Right lobe of liver (tissue), 6 donors: ENCODE measurements around the gene ADAM10. TPM values are rescaled to one million over a fixed set of nuclear protein-coding genes. Genes with fewer than 3 reads are reported as not detected.

Experiments
- ATAC-seq, 4 donors: fragments of 200-7000 bp; cut with Tn5 transposase; one replicate each; pipeline ENCODE4 v1.9.1; 2020; ENCODE audit warnings: mild to moderate bottlenecking in 4 of 4, moderate library complexity in 4 of 4
- DNase-seq, 3 donors: peaks; one replicate each; pipeline ENCODE4 v3.0.0-alpha.2; 2020
- H3K27ac ChIP-seq, 3 donors: fragments of 200-600 bp; one replicate each; pipeline ENCODE4 v1.8.0; 2022
- H3K27me3 ChIP-seq, 2 donors: fragments of 200-600 bp; one replicate each; pipeline ENCODE4 v1.8.0; 2022
- H3K36me3 ChIP-seq, 4 donors: fragments of 200-600 bp; sonication (generic) in 1 of 4; one replicate each; pipeline versions ENCODE4 v1.5.1 to v1.8.0; 2017 to 2022; ENCODE audit warnings: control low read depth in 1 of 4
- H3K4me1 ChIP-seq, 4 donors: fragments of 200-600 bp; sonication (generic) in 1 of 4; one replicate each; pipeline versions ENCODE4 v1.5.1 to v1.8.0; 2017 to 2022; ENCODE audit warnings: control low read depth in 1 of 4
- H3K4me3 ChIP-seq, 3 donors: fragments of 200-600 bp; one replicate each; pipeline ENCODE4 v1.8.0; 2022
- H3K9me3 ChIP-seq, 4 donors: fragments of 200-600 bp; sonication (generic) in 1 of 4; one replicate each; pipeline versions ENCODE4 v1.5.1 to v1.8.0; 2017 to 2022; ENCODE audit warnings: control low read depth in 1 of 4
- POLR2A ChIP-seq: fragments of 450-650 bp; IDR thresholded peaks from one replicate; pipeline ENCODE4 v1.6.1; 2017; ENCODE audit warnings: antibody characterized with exemption, mild to moderate bottlenecking
- WGBS: methylation state at CpG from one replicate; pipeline ENCODE4 v1.1.6; 2018; ENCODE audit warnings: low coverage, low lambda C conversion rate; ENCODE audit not compliant: insufficient coverage; ENCODE audit errors: missing lambda C conversion rate; 5-methylcytosine and 5-hydroxymethylcytosine counted together
- intact Hi-C, 2 donors: fragments of 100-400 bp; cut with DNase I; formaldehyde crosslinking; loops; one replicate each; pipeline versions ENCODE4 v1.11.2 to v1.14.1; 2022
- total RNA-seq, 6 experiments: library from RNA; depleted of rRNA in 2 of 6; stranded (reverse); fragments of >200 nt in 2 of 6; fragmentation: NEBNext Ultra II Directional in 3 of 6; extraction: Animal tissue kit (Norgen Biotek cat#: 25700) in 3 of 6; gene quantifications; one replicate each; pipeline versions ENCODE4 v1.1.0 to v1.2.4, GENCODE V29; 2016 to 2023
- TF ChIP-seq, protein P1 (sequence below), 4 donors: fragments of 200-600 bp in 3 of 4; fragments of 450-650 bp in 1 of 4; IDR thresholded peaks; one replicate each; pipeline versions ENCODE4 v1.5.1 to v1.8.0; 2016 to 2022; ENCODE audit warnings: antibody characterized with exemption in 4 of 4, mild to moderate bottlenecking in 2 of 4
- donor health status: DM: no; HTN: yes; CAD: no.
- donor health status: DM: no; HTN: no; CAD: no.
- donor health status: DM: no; HTN: no; CAD: no.
- donor health status: DM: no; HTN: yes; CAD: no.
- donor health status: DM: no; HTN: yes; CAD: no.

The ADAM10 gene
- total RNA-seq, 6 experiments from 2014 or later: 24.1 to 78.1 (median 43.3) TPM

DNA sequence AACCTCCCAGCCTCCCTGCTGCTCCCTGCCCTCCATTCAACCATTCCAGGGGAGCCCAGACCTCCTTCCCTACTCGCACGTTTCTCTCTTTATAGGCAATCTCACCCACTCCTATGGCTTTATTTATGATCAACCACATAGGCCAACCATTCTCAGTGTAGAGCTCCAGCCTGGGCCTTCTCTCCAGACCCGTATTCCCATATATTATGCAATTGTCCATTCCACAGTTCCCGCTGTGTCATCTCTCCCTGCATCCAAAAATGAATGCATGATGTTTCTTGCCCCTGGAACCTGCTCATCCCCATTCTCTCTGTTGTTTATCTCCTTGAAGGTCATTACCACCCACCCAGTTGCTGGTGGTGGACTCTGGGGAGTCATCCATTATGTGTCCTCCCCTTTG lies 177.0 kb downstream of the ADAM10 start:
- Histone ChIP-seq H3K27me3 (no peaks in the 10 kb centered on the region), H3K27ac (no peak overlapping the region), H3K9me3 (no peaks in the 10 kb centered on the region), H3K4me3 (no peak overlapping the region), H3K36me3 (no peaks in the 10 kb centered on the region), H3K4me1 (peaks cover 0 to 24% (median 2%) of the 10 kb centered on the region in 4 donors)
- intact Hi-C loops: loop anchor here in 1 of 2 donors (10.0 kb wide), 1 partner anchor 182 kb away; no protein-coding TSS in a partner anchor
- WGBS: 88% methylated on average over 4 of the region's 4 CpGs
- no peak for TF ChIP-seq POLR2A
- TF ChIP-seq, protein P1, sequence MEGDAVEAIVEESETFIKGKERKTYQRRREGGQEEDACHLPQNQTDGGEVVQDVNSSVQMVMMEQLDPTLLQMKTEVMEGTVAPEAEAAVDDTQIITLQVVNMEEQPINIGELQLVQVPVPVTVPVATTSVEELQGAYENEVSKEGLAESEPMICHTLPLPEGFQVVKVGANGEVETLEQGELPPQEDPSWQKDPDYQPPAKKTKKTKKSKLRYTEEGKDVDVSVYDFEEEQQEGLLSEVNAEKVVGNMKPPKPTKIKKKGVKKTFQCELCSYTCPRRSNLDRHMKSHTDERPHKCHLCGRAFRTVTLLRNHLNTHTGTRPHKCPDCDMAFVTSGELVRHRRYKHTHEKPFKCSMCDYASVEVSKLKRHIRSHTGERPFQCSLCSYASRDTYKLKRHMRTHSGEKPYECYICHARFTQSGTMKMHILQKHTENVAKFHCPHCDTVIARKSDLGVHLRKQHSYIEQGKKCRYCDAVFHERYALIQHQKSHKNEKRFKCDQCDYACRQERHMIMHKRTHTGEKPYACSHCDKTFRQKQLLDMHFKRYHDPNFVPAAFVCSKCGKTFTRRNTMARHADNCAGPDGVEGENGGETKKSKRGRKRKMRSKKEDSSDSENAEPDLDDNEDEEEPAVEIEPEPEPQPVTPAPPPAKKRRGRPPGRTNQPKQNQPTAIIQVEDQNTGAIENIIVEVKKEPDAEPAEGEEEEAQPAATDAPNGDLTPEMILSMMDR (IDR thresholded peaks at IDR 0.05): no peak
- no peak for ATAC-seq
- no peak for DNase-seq

DNA sequence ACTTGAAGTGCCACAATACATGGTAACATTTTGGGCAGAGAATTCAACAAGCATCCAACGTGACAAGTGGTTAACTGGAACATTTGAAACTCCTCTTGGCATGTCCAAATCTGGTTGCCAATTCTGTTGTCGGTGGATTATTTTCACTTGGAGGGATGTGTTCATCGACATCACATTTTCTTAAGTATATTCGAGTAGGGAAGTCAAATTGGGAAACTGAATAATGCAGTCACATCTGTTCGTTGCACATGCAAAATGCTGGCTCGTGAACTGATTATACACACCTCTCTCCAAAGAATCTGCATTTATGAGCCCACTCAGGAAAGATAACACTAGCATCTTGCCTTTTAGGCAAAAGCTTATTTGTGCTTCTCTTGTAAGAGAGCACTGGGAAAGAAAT lies 178.0 kb downstream of the ADAM10 start:
- Histone ChIP-seq H3K9me3 (no peaks in the 10 kb centered on the region), H3K36me3 (no peaks in the 10 kb centered on the region), H3K4me3 (no peak overlapping the region), H3K27ac (no peak overlapping the region), H3K4me1 (peaks cover 0 to 24% (median 2%) of the 10 kb centered on the region in 4 donors), H3K27me3 (no peaks in the 10 kb centered on the region)
- ATAC-seq: no peak
- intact Hi-C loops: loop anchor here in 1 of 2 donors (10.0 kb wide), 1 partner anchor 183 kb away; no protein-coding TSS in a partner anchor
- no peak for TF ChIP-seq POLR2A
- TF ChIP-seq, protein P1 (IDR thresholded peaks at IDR 0.05): no peak
- DNase-seq: no peak
- WGBS: 70% methylated on average over 6 of the region's 6 CpGs

DNA sequence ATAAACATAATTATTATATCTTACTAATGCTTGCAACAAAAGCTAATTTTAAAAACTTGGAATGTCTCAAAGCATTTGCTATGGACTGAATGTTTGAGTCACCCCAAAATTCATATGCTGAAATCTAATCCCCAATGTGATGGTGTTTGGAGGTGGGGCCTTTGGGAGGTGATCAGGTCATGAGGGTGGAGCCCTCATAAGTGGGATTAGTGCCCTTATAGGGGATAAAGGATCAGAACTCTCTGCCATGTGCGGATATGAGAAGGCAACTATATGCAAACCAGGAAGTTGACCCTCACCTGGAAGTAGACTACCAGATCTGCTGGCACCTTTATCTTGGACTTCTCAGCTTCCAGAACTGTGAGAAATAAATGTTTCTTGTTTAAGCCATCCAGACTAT lies 180.1 kb downstream of the ADAM10 start:
- intact Hi-C loops: no loop called here
- ATAC-seq (no peak), DNase-seq (no peak)
- no peak overlapping the region for H3K4me3 ChIP-seq
- no peaks in the 10 kb centered on the region for H3K36me3 ChIP-seq
- no peak for TF ChIP-seq POLR2A
- TF ChIP-seq, protein P1 (IDR thresholded peaks at IDR 0.05): no peak
- 100% methylated on average over 1 of the region's 1 CpG for WGBS
- peaks cover 0 to 15% (median under 1%) of the 10 kb centered on the region in 4 donors for H3K4me1 ChIP-seq
- no peaks in the 10 kb centered on the region for H3K27me3 ChIP-seq
- no peaks in the 10 kb centered on the region for H3K9me3 ChIP-seq
- H3K27ac ChIP-seq: no peak overlapping the region

- peak; percentile 56 to 69 (median 61) for ATAC-seq
- H3K27me3 ChIP-seq: no peaks in the 10 kb centered on the region
- H3K27ac ChIP-seq: no peak overlapping the region
- 29% methylated on average over 2 of the region's 2 CpGs for WGBS
- H3K4me3 ChIP-seq: no peak overlapping the region
- peaks cover 0 to 5% (median 0%) of the 10 kb centered on the region in 4 donors for H3K36me3 ChIP-seq
- TF ChIP-seq POLR2A: no peak
- TF ChIP-seq, protein P1 (IDR thresholded peaks at IDR 0.05): no peak
- intact Hi-C loops: no loop called here
- no peaks in the 10 kb centered on the region for H3K9me3 ChIP-seq
- peaks cover 0 to 2% (median 0%) of the 10 kb centered on the region in 4 donors for H3K4me1 ChIP-seq
- no peak for DNase-seq
Measured at GRCh38 chr15:58568157-58568571, 181.3 kb downstream of the ADAM10 start.
